Measurements from ENCODE around the gene ZNF221. TPM values are rescaled to one million over a fixed set of nuclear protein-coding genes. Genes with fewer than 3 reads are reported as not detected.

Gene ZNF221
- total and polyA plus RNA-seq, 10 of the 15 experiments (the other 5 are each of a cell fraction or from before 2014, with no cell fraction given): 0.15 to 1.7 (median 0.45) TPM; not detected in 1

- no peak for TF ChIP-seq REST (IDR thresholded peaks at IDR 0.05; ENCODE audit: low read depth, low read length)
- TF ChIP-seq TCF7 (IDR thresholded peaks at IDR 0.05; ENCODE audit: borderline replicate concordance): no peak
- no peak for TF ChIP-seq RB1 (IDR thresholded peaks at IDR 0.05; ENCODE audit: borderline replicate concordance)
- no peak for TF ChIP-seq SIX5 (IDR thresholded peaks at IDR 0.05; ENCODE audit: low read depth, low read length, severe bottlenecking)
- no peak for TF ChIP-seq POU2F2 (IDR thresholded peaks at IDR 0.05; ENCODE audit: borderline replicate concordance, low read depth, low read length)
- TF ChIP-seq IRF4 (IDR thresholded peaks at IDR 0.05; ENCODE audit: low read depth, low read length): no peak
Measured at GRCh38 chr19:44005973-44006372, 54.9 kb downstream of the ZNF221 start (continued).

- H3K27ac ChIP-seq (ENCODE audit: control insufficient read depth, insufficient read depth): no peak overlapping the region
- 97% methylated on average over 6 of the region's 6 CpGs for WGBS (ENCODE audit: insufficient coverage, insufficient replicate concordance, low lambda C conversion rate, missing lambda C conversion rate)
- no peak for FAIRE-seq
- TF ChIP-seq HSF1 (IDR thresholded peaks at IDR 0.05; ENCODE audit: low read depth, low read length) (no peak), NKRF (conservative IDR thresholded peaks at IDR 0.05) (no peak), STAT1 (conservative IDR thresholded peaks at IDR 0.05) (no peak), NR2F1 (conservative IDR thresholded peaks at IDR 0.05) (no peak), NFIC (IDR thresholded peaks at IDR 0.05; ENCODE audit: low read depth, low read length) (no peak), CBX3 (IDR thresholded peaks at IDR 0.05; ENCODE audit: borderline replicate concordance, low read depth) (no peak)
- TF ChIP-seq, protein P1, sequence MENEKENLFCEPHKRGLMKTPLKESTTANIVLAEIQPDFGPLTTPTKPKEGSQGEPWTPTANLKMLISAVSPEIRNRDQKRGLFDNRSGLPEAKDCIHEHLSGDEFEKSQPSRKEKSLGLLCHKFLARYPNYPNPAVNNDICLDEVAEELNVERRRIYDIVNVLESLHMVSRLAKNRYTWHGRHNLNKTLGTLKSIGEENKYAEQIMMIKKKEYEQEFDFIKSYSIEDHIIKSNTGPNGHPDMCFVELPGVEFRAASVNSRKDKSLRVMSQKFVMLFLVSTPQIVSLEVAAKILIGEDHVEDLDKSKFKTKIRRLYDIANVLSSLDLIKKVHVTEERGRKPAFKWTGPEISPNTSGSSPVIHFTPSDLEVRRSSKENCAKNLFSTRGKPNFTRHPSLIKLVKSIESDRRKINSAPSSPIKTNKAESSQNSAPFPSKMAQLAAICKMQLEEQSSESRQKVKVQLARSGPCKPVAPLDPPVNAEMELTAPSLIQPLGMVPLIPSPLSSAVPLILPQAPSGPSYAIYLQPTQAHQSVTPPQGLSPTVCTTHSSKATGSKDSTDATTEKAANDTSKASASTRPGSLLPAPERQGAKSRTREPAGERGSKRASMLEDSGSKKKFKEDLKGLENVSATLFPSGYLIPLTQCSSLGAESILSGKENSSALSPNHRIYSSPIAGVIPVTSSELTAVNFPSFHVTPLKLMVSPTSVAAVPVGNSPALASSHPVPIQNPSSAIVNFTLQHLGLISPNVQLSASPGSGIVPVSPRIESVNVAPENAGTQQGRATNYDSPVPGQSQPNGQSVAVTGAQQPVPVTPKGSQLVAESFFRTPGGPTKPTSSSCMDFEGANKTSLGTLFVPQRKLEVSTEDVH (IDR thresholded peaks at IDR 0.05; ENCODE audit: low read depth, partially characterized antibody): no peak
Measured at GRCh38 chr19:44007473-44007872, 56.4 kb downstream of the ZNF221 start.

More at GRCh38 chr19:44007473-44007872, 56.4 kb downstream of the ZNF221 start:
- peaks cover 12% of the 10 kb centered on the region for H3K79me2 ChIP-seq (ENCODE audit: control insufficient read depth, insufficient read depth, low read length)
- H3K27me3 ChIP-seq (replicated peaks in 1 of 2; ENCODE audit: control insufficient read depth in 2 of 2, insufficient read depth in 2 of 2, low read length in 1 of 2): no peaks in the 10 kb centered on the region
- H4K20me1 ChIP-seq (ENCODE audit: control insufficient read depth, insufficient read depth): no peaks in the 10 kb centered on the region
- CTCF ChIA-PET: no interaction called here
- RAD21 ChIA-PET (ENCODE audit: unreplicated experiment): no interaction called here
- no TSS peak for BruUV-seq (replicated peaks)
- intact Hi-C loops (cut with micrococcal nuclease; ENCODE audit: unreplicated experiment) (no loop called here), in situ Hi-C loops (cut with MboI) (no loop called here)
- peaks cover 3% of the 10 kb centered on the region; the same call in 1 of the 2 replicates for H3K4me1 ChIP-seq (ENCODE audit: control insufficient read depth, insufficient read depth, low read length)
- ATAC-seq: no peak
- SMC1A ChIA-PET (ENCODE audit: uncharacterized antibody, unreplicated experiment): no interaction called here
- no peak for DNase-seq (ENCODE audit: low read depth, low spot score)
- H3K36me3 ChIP-seq (ENCODE audit: control insufficient read depth in 2 of 2, insufficient read depth in 2 of 2, low read length in 1 of 2): peaks cover 8 to 37% of the 10 kb centered on the region in 2 experiments
- H3K4me3 ChIP-seq: no peak overlapping the region
- H2AFZ ChIP-seq (ENCODE audit: control insufficient read depth, low read depth, low read length): no peak overlapping the region
- H3K9me3 ChIP-seq (replicated peaks; ENCODE audit: control insufficient read depth, insufficient read depth, low read length): peaks cover 28% of the 10 kb centered on the region
- POLR2A ChIA-PET: no interaction called here
- H3K9ac ChIP-seq (ENCODE audit: control insufficient read depth, insufficient read depth, low read length): no peak overlapping the region
- H3K4me2 ChIP-seq (ENCODE audit: control insufficient read depth, insufficient read depth): no peak overlapping the region

All from GM12878 (cell line).